Effector memory CD4-positive, alpha-beta T cell (primary cell): Measurements from ENCODE around the gene ITPR3.
A peak's percentile ranks its signal among the peaks of the same experiment; 100 is the strongest.

Experiments used
- DNase-seq, 3 donors: peaks; one replicate each; pipeline ENCODE4 v3.0.0-alpha.2; 2020
- H3K27ac ChIP-seq: 2 replicates; pipeline ENCODE4 v1.7.0; 2013; ENCODE audit warnings: mild to moderate bottlenecking, low read length, moderate library complexity; ENCODE audit not compliant: insufficient read depth, poor library complexity, severe bottlenecking
- H3K27me3 ChIP-seq: replicated peaks from 2 replicates; pipeline ENCODE4 v1.7.0; 2013; ENCODE audit warnings: mild to moderate bottlenecking, low read length; ENCODE audit not compliant: insufficient read depth, control insufficient read depth, poor library complexity, severe bottlenecking
- H3K36me3 ChIP-seq: 2 replicates; pipeline ENCODE4 v1.7.0; 2013; ENCODE audit warnings: mild to moderate bottlenecking, low read length, moderate library complexity; ENCODE audit not compliant: control insufficient read depth, insufficient read depth
- H3K4me1 ChIP-seq: 2 replicates; pipeline ENCODE4 v1.7.0; 2013; ENCODE audit warnings: low read length, mild to moderate bottlenecking; ENCODE audit not compliant: control insufficient read depth, insufficient read depth, poor library complexity, severe bottlenecking
- H3K4me3 ChIP-seq: 2 replicates; pipeline ENCODE4 v1.7.0; 2013; ENCODE audit warnings: low read length, low read depth, mild to moderate bottlenecking; ENCODE audit not compliant: insufficient read depth, poor library complexity, severe bottlenecking
- H3K9me3 ChIP-seq: 2 replicates; pipeline ENCODE4 v1.7.0; 2013; ENCODE audit warnings: mild to moderate bottlenecking, low read length, moderate library complexity; ENCODE audit not compliant: control insufficient read depth

The ITPR3 gene

DNA sequence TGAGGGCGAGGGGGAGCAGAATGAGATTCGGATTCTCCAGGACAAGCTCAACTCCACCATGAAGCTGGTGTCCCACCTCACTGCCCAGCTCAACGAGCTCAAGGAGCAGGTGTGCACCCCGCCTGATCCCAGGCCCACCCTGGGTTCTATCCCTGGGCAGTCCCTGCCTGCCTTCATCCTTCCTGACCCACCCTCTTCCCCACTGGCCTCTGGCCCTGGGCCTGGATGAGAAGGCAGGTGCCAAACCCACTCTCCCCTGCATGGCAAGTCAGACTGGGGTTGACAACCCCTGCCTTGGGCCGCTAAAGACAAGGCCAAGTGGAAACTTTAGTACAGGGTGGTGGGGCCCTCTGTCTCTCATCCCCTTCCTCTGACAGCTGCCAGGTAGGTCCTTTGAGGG, 73.9 kb downstream of the ITPR3 start:
- Histone ChIP-seq H3K4me3 (no peak overlapping the region), H3K36me3 (peaks cover 14% of the 10 kb centered on the region), H3K4me1 (peaks cover 64% of the 10 kb centered on the region)

DNA sequence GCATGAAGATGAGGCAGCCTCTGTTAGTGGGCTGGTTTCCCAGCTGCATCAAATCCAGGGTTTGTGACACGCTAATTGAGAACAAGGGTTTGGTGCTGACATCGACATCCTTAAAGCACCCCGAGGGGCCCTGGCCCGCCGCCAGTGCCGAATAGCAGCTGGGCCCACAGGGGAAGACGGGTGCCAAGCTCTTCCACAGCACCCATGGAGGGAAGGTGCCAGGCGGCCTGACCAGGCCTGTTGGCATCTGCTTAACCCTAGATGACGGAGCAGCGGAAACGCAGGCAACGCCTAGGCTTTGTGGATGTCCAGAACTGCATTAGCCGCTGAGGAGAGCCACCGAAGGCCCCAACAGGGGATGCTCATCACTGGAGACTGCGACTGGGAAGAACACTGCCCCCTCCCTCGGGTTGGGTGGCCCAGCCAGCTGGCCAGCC, 74.3 kb downstream of the ITPR3 start:
- Histone ChIP-seq H3K4me1 (peaks cover 69% of the 10 kb centered on the region), H3K4me3 (no peak overlapping the region), H3K27me3 (no peaks in the 10 kb centered on the region), H3K36me3 (peaks cover 9% of the 10 kb centered on the region), H3K27ac (peak overlapping the region; percentile 65), H3K9me3 (no peaks in the 10 kb centered on the region)
- DNase-seq: no peak

More for the DNA sequence above, 73.9 kb downstream of the ITPR3 start:
- peak overlapping the region; percentile 65 for H3K27ac ChIP-seq
- no peaks in the 10 kb centered on the region for H3K9me3 ChIP-seq
- DNase-seq: no peak
- H3K27me3 ChIP-seq: no peaks in the 10 kb centered on the region

DNA sequence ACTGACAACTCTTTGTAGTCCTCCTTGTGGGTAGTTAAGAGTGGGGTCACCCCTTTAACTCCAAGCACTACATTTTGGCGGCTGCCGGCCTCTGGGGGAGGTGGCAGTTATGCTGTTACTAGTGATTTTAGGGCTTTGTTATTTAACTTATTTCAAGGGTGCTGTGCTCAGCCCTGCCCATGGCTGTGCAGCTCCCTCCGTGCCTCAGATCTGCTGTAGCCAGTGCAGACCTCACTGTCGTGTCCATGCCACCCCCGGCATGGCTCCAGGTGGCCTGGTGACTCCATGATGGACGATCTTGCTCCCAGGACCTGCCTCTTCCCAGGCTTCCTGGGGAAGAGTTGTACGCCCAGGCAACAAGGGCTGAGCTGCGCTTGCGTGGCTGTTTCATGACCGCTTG, 75.0 kb downstream of the ITPR3 start:
- Histone ChIP-seq H3K9me3 (no peaks in the 10 kb centered on the region), H3K27me3 (no peaks in the 10 kb centered on the region), H3K27ac (peak overlapping the region; percentile 65), H3K36me3 (peaks cover 3% of the 10 kb centered on the region), H3K4me3 (no peak overlapping the region), H3K4me1 (peaks cover 71% of the 10 kb centered on the region)
- no peak for DNase-seq

DNA sequence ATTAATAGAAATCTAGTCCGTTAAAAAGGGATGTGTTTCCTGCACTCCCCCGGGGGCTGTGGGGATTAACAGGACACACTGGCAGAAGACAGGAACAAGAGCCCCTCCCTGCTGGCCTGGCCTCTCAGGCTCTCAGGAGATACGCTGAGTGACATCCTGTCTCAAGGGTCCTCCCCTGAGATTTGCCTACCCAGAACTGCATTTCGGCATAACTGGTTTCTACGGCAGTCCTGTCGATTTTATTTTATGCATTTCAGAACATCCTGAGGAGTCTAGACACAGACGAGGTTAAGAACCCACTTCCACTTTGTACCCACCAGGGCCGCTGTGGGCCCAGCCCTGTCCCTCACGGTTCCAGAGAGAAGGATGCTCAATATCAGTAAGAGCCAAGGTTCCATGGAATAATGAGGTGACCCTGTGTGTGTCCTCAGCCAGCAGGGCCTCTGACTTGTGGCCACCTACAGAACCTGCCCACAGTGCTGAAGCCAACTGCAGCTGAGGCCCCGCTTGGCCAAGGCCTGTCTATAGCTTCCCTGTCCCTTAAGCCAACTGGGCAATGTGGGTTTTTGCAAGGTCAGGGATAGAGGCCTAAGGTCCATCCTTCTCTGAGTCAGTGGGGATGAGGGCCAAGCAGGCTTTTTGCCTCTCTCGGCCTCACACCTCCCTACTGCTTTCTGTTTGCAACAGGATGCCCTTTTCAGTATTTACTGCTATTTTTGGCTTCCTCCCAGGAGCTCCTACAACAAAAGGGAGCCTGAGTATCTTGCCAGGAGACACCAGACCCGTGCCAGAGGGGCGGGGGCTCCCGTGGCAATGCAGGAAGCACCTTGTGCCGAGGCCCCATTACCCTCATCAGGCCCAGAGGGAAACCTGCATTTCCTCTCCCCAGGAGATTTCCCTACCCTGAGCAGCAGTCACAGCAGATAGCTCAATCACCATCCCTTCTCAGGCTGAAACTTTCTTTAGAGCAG, 75.7 kb downstream of the ITPR3 start:
- Histone ChIP-seq H3K36me3 (no peaks in the 10 kb centered on the region), H3K27ac (peak overlapping the region; percentile 65), H3K4me3 (peak overlapping the region; percentile 17), H3K4me1 (peaks cover 67% of the 10 kb centered on the region), H3K9me3 (no peaks in the 10 kb centered on the region), H3K27me3 (no peaks in the 10 kb centered on the region)
- DNase-seq: peak in 2 of 3 donors; percentile 14 to 23

DNA sequence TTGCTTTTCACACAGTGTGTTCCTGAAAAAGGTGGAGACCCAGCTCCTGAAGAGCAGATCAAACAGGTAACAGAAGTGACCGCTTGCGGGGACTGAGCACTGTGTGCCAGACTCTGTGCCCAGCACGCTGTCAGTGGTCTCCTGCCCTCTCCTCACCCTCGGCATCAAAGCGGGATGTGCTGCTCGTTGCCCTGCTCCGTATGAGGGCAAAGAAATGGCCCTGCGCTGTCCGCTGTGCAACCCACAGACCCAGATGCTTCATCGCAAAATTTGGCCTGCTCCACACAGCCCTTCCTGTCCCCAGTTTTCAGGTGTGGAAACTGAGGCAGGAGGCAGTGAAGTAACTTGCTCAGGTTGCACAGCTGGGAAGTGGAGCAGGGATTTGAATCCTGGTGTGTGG, 76.7 kb downstream of the ITPR3 start:
- Histone ChIP-seq H3K4me3 (no peak overlapping the region), H3K27ac (peak overlapping the region; percentile 65), H3K27me3 (no peaks in the 10 kb centered on the region), H3K9me3 (no peaks in the 10 kb centered on the region), H3K36me3 (no peaks in the 10 kb centered on the region), H3K4me1 (peaks cover 57% of the 10 kb centered on the region)
- DNase-seq: no peak

DNA sequence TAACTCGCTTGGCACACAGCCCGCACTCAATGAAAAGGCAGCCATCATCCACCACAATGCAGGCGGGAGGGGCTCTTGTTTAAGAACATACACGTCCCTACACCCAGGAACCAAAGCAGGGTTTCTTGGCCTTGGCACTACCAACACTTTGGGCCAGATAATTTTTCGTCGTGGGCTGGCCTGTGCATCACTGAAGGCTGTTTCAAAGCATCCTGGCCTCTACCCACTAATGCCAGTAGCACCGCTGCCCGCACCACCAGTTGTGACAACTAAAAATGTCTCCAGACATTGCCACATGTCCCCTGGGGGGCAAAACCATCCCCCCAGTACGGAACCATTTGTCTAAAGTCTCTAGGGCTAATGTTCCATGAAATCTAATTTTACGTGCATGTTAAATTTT, 77.4 kb downstream of the ITPR3 start:
- peaks cover 51% of the 10 kb centered on the region for H3K4me1 ChIP-seq
- H3K27me3 ChIP-seq: no peaks in the 10 kb centered on the region
- no peak overlapping the region for H3K4me3 ChIP-seq
- H3K36me3 ChIP-seq: no peaks in the 10 kb centered on the region
- no peaks in the 10 kb centered on the region for H3K9me3 ChIP-seq
- DNase-seq: no peak
- H3K27ac ChIP-seq: peak overlapping the region; percentile 5

DNA sequence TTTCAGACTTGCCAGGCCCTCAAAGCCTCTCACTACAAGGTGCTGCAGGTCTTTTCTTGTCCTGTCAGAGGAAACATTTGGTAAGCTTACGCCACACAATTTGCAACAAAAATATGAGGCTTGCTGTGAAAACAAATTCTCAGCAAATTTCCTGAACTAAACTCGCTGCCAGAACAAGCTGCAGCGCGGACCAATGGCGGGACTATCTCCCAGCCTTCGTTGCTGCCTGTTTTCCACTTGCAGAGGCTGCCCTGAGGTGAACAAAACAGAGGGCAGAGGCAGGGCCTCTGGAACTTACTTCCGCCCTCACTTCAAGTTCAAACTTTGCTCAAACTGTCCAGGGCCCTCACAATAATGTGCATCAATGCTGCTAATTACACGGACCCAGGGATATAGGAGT, 78.0 kb downstream of the ITPR3 start:
- H3K27ac ChIP-seq: no peak overlapping the region
- no peaks in the 10 kb centered on the region for H3K36me3 ChIP-seq
- no peak overlapping the region for H3K4me3 ChIP-seq
- H3K9me3 ChIP-seq: no peaks in the 10 kb centered on the region
- no peaks in the 10 kb centered on the region for H3K27me3 ChIP-seq
- peaks cover 44% of the 10 kb centered on the region for H3K4me1 ChIP-seq
- DNase-seq: no peak

DNA sequence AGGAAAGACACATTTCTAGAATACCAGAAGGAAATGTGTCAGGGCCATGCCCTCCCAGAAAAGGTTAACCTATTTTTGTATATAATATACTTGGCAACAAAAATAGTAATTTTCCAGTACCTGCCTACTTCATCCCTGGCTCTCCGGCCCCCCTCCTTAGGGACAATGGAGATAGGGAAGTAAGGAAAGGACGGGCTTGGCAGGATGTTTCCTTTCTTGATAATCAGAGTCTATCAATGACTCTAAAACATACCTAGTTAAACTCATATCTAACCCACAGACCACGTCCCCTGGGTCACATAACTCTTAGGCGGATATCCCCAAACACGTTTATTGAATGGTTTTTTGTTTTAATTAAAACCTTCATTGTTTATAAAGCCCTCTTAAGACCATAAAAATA, 78.6 kb downstream of the ITPR3 start:
- Histone ChIP-seq H3K4me3 (no peak overlapping the region), H3K36me3 (no peaks in the 10 kb centered on the region), H3K27me3 (no peaks in the 10 kb centered on the region), H3K9me3 (no peaks in the 10 kb centered on the region), H3K27ac (no peak overlapping the region), H3K4me1 (peaks cover 38% of the 10 kb centered on the region)
- no peak for DNase-seq

DNA sequence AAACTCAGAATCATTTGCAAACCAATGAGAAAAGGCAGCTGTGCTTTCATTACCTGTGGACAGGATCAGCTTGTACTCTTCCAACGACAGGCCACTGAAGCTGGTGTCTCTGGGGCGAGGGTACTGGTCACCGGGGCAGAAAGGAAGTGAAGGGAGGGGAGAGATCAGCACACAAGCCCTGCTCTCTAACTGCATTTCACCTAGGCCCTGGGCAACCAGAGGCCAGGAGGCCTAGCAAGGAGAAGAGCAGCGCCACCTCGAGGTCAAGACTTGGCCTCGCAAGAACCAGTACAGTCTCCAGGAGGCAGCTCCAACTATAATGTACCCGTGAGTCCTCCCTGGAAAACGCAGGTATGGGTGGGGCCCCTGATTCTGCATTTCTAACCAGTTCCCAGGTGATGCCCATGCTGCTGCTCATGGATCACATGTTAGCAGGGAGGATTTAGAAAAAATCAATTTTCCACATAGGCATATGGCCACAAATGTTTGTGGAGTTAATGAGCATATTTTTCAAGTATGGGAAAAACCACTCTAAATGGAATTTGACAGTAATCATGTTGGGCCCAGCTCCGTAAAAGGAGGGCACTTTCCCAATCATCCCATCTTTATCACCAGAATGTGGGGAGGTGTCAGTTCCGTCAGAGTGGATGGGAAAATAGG, 79.4 kb downstream of the ITPR3 start:
- H3K4me1 ChIP-seq: peaks cover 30% of the 10 kb centered on the region
- no peak overlapping the region for H3K4me3 ChIP-seq
- peak; percentile 40 to 57 (median 44) for DNase-seq
- no peaks in the 10 kb centered on the region for H3K36me3 ChIP-seq
- peak overlapping the region; percentile 5 for H3K27ac ChIP-seq
- H3K27me3 ChIP-seq: no peaks in the 10 kb centered on the region
- H3K9me3 ChIP-seq: no peaks in the 10 kb centered on the region
